Activated CD4-positive, alpha-beta T cell treated with anti-CD3 and anti-CD28 coated beads for 36 hours (primary cell): ENCODE measurements around the gene PPP1R27. TPM values are rescaled to one million over a fixed set of nuclear protein-coding genes. Genes with fewer than 3 reads are reported as not detected.

ENCODE experiments used
- ATAC-seq: fragments of 200-7000 bp; cut with Tn5 transposase; one replicate; pipeline ENCODE4 v1.10.0; 2021; ENCODE audit warnings: mild to moderate bottlenecking, moderate library complexity
- CTCF ChIA-PET: fragments of 350-600 bp; sonication (Branson Sonifier 250); formaldehyde crosslinking; loops from one replicate; lab custom pipeline; 2021; ENCODE audit warnings: antibody characterized with exemption; lab: Charles Lee
- POLR2A ChIA-PET: fragments of 350-600 bp; sonication (Branson Sonifier 250); formaldehyde crosslinking; loops from one replicate; lab custom pipeline; 2021; ENCODE audit warnings: antibody characterized with exemption, inconsistent platforms; lab: Charles Lee
- DNase-seq: peaks from one replicate; pipeline ENCODE4 v3.0.0-alpha.2; 2020
- H3K27ac Mint-ChIP-seq: one replicate; pipeline ENCODE4 v1.8.0; 2021; ENCODE audit warnings: mixed read lengths
- H3K27me3 Mint-ChIP-seq: one replicate; pipeline ENCODE4 v1.8.0; 2021; ENCODE audit warnings: mixed read lengths
- H3K36me3 Mint-ChIP-seq: one replicate; pipeline ENCODE4 v1.8.0; 2021; ENCODE audit warnings: low read depth, mixed read lengths
- H3K4me1 Mint-ChIP-seq: one replicate; pipeline ENCODE4 v1.8.0; 2021; ENCODE audit warnings: mixed read lengths
- H3K4me3 Mint-ChIP-seq: one replicate; pipeline ENCODE4 v1.8.0; 2021; ENCODE audit warnings: mild to moderate bottlenecking, moderate library complexity, mixed read lengths
- H3K9me3 Mint-ChIP-seq: one replicate; pipeline ENCODE4 v1.8.0; 2021; ENCODE audit warnings: low read depth, mixed read lengths
- intact Hi-C, 2 experiments: fragments of 100-400 bp; cut with DNase I in 1 of 2; cut with micrococcal nuclease in 1 of 2; formaldehyde crosslinking; loops; one replicate each; pipeline versions ENCODE4 v1.14.2 to v1.15.1; 2022 to 2024; cut with DNase I, micrococcal nuclease
- total RNA-seq, 2 experiments: library from RNA; stranded (reverse); gene quantifications; one replicate each; pipeline ENCODE4 v1.2.3, GENCODE V29; 2021

PPP1R27 gene
- total RNA-seq, 2 experiments from 2014 or later: not detected

DNA sequence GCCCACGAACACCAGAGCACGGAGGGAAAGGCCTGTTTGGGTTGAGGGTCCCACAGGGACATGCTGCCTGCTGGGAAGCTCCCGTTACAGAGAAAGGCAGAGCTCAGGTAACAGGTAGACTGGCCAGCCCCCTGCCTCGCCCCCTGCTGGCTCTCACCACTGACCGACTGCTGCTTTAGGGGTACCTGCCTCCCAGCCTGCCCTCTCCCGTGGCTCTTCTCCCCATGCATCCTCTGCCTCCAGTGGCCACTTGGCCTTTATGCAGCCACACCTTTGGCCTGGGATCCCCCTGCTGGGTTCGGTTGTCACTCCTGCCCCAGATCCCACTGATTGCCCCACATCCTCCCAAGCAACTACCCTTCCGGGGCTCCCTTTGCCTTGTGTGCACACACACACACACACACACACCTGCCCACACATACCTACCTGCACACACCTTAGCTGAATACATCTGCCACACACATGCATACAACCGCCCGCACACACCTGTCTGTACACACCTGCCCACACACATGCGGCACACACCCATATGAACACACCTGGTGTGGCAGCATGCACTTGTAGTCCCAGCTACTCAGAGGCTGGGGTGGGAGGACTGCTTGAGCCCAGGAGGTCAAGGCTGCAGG, 8.9 kb downstream of the PPP1R27 start:
- peak overlapping the region; percentile 32 for H3K27ac Mint-ChIP-seq

DNA sequence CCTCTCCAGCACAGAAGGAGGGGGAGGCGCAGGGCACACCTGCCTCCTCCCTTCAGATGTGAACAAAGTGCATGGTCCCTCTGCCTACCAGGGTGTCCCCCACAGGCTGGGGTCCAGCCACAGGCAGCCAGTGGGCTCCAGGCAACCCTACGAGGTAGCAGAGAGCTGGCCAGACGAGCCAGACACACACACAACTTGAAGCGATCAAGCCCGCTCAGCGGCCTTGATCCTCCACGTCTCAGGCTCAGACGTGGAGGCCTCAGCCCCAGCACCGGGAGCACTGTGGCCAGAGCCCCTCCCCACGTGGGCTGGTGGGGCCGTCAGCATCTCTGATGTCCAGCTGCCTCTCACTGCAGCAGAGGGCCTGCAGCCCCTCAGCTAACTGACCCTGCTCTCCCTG, 10.3 kb downstream of the PPP1R27 start:
- ChIA-PET CTCF (interaction anchor here (0.6 kb wide), 1 partner anchor 52 kb away, joined by 3 read pairs; no protein-coding TSS in a partner anchor), POLR2A (no interaction called here)
- Mint-ChIP-seq H3K4me1 (no peaks in the 10 kb centered on the region), H3K36me3 (no peaks in the 10 kb centered on the region), H3K27me3 (no peaks in the 10 kb centered on the region), H3K27ac (no peak overlapping the region), H3K9me3 (no peaks in the 10 kb centered on the region), H3K4me3 (no peak overlapping the region)
- no peak for DNase-seq
- ATAC-seq: no peak
- intact Hi-C loops: no loop called here

More for the DNA sequence above, 8.9 kb downstream of the PPP1R27 start:
- Mint-ChIP-seq H3K36me3 (no peaks in the 10 kb centered on the region), H3K4me1 (peaks cover 2% of the 10 kb centered on the region), H3K4me3 (no peak overlapping the region), H3K27me3 (no peaks in the 10 kb centered on the region), H3K9me3 (no peaks in the 10 kb centered on the region)
- no peak for ATAC-seq
- ChIA-PET CTCF (no interaction called here), POLR2A (no interaction called here)
- intact Hi-C loops: no loop called here
- no peak for DNase-seq

DNA sequence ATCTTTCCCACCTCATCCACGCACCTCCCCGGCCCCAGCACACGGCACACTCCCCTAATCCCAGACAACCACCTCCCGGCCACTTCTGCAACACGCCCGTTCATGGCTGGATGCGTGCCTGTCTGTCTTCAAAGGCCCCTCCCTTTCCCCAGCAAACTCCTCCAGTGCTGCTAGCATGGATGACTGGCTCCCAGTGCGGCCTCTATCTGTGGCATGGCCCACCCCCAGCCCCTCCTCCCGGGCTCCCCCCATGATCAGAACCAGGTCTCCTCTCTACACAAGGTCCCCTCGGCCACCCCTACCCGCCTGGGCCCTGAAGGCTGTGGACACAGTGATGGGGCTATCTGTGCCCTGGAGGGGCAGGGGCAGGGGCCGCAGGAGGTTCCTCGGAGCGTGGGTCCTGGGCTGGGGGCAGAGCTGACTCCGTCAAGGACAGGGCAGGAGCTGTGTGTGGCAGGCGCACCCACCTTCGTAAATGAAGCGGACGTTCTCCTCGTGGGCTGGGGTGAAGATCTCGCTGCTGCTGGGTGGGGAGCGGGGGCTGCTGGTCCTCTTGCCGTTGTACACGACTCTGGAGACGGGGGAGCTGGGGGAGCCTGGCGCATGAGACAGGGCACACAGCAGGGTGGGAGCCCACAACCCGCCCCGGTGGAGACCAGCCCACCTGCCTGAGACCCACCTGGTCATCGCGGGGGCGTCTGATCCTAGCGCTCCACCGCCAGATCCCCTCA, 10.9 kb downstream of the PPP1R27 start:
- no peak overlapping the region for H3K4me3 Mint-ChIP-seq
- POLR2A ChIA-PET: no interaction called here
- intact Hi-C loops: no loop called here
- H3K27me3 Mint-ChIP-seq: no peaks in the 10 kb centered on the region
- ATAC-seq (no peak), DNase-seq (no peak)
- no peaks in the 10 kb centered on the region for H3K36me3 Mint-ChIP-seq
- H3K27ac Mint-ChIP-seq: no peak overlapping the region
- CTCF ChIA-PET: interaction anchor here (0.6 kb wide), 1 partner anchor 53 kb away, joined by 3 read pairs; no protein-coding TSS in a partner anchor
- H3K4me1 Mint-ChIP-seq: no peaks in the 10 kb centered on the region
- no peaks in the 10 kb centered on the region for H3K9me3 Mint-ChIP-seq

DNA sequence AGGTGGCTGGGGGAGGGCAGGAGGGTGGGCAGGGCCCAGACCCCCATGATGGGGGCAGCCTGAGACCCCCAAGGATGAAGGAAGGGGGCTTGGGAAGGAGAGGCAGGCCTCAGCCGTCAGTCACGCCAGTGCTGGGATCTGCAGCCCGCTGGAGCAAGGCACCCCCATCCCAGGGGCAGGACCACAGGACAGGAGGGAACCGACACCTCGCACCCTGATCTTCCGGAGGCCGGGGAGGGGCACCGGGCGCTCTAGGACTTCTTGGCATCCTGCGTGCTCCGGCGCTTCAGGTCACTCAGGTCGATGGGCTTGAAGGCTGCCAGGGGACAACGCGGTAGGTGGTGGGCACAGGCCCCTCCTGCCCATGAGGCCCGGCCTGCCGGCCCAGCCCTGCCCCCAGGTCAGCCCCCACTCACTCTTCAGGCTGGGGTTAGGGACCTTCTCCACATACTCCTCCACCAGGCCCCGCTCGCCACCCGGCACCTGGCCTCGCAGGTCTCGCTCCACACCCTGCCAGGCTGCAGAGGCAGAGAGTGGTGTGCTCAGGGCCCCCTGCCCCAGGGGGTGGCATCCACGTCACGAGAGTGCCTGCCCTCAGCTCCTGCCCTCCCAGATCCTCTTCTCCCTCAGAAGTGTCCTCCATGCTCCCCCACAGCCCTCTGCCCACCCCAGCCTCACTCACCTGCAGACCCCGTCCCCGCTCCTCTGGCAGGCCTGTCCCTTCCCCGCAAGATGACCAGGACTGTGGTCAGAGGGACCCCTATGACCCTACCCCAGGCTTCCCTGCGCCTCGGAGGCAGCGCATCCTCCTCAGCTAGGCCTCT, 11.6 kb downstream of the PPP1R27 start:
- H3K9me3 Mint-ChIP-seq: no peaks in the 10 kb centered on the region
- H3K27ac Mint-ChIP-seq: no peak overlapping the region
- intact Hi-C loops: no loop called here
- CTCF ChIA-PET: no interaction called here
- ATAC-seq (no peak), DNase-seq (no peak)
- H3K27me3 Mint-ChIP-seq: no peaks in the 10 kb centered on the region
- no peak overlapping the region for H3K4me3 Mint-ChIP-seq
- no peaks in the 10 kb centered on the region for H3K4me1 Mint-ChIP-seq
- no peaks in the 10 kb centered on the region for H3K36me3 Mint-ChIP-seq
- POLR2A ChIA-PET: no interaction called here

DNA sequence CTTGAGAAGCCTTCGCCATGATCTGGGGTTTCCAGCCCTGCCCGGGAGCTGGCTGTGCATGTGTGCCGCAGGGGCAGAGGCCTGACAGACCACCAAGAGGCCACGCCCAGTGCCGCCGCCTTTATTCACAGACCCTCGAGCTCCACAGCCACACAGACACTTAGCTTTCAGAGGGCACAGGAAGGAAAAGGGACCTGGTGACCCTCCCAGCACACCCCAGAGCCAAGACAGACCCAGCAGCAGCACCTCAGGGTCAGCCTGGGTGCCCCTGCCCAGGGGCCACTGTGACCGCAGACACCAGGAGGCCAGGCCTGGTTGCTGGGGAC, 12.6 kb downstream of the PPP1R27 start:
- Mint-ChIP-seq H3K9me3 (no peaks in the 10 kb centered on the region), H3K36me3 (no peaks in the 10 kb centered on the region), H3K4me3 (no peak overlapping the region), H3K4me1 (no peaks in the 10 kb centered on the region), H3K27ac (no peak overlapping the region), H3K27me3 (peaks cover 2% of the 10 kb centered on the region)
- ChIA-PET POLR2A (no interaction called here), CTCF (no interaction called here)
- intact Hi-C loops: no loop called here
- ATAC-seq (no peak), DNase-seq (no peak)

DNA sequence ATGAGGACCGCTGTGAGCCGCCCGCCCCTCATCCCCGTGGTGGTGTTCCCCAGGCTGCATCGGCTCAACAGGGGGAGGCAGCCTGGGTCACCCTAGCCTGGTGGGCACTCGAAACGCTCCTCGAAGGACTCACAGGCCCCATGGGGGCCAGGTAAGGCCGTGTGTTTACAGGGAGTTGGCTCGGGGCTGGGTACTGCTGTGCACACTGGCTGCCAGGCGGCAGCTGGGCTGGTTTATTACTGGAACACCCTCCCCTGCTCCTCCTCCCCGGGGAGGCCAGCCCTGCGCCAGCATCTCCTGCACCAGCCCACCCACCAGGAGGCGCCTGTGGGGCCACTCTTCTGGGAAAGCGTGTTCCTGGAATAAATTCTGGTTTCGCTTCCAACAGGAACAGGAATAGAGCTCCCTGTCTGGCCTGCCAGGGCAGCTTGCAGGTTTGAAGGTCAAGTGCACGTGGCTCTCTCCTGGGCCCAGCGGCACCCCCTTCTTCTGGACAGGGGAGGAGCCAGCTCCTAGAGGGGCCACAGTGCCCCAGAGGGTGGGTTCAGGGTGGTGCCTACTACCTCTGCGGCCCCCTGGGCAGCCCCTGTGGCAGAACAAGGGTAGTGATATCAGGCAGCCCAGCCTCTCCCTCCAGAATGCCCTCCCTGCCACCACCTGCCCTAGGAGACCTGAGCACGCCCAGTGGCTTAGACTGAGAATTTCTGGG, 13.1 kb downstream of the PPP1R27 start:
- peaks cover 4% of the 10 kb centered on the region for H3K27me3 Mint-ChIP-seq
- ATAC-seq (peak; percentile 60), DNase-seq (peak; percentile 53)
- no peaks in the 10 kb centered on the region for H3K36me3 Mint-ChIP-seq
- no peaks in the 10 kb centered on the region for H3K9me3 Mint-ChIP-seq
- no peaks in the 10 kb centered on the region for H3K4me1 Mint-ChIP-seq
- ChIA-PET POLR2A (no interaction called here), CTCF (no interaction called here)
- H3K27ac Mint-ChIP-seq: no peak overlapping the region
- intact Hi-C loops: no loop called here
- H3K4me3 Mint-ChIP-seq: no peak overlapping the region

DNA sequence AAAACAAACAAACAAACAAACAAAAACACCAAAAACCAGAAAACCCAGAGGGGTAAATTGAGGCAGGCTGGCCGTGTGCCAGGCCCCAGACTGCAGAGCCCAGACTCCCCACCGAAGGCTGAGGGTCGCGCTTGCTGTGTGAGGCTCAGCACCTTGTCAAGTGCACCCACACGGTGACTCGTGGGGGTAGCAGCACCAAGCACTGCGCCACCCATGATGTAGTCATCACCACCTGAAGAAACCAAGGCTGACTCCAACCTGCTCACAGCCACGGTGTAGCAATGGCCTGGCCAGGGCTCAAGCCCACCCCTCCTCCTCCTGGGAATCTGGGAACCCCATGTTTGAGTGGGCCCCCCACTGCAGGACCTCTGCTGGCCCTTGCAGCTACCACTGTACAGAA, 13.7 kb downstream of the PPP1R27 start:
- POLR2A ChIA-PET: no interaction called here
- peak; percentile 68 for ATAC-seq

DNA sequence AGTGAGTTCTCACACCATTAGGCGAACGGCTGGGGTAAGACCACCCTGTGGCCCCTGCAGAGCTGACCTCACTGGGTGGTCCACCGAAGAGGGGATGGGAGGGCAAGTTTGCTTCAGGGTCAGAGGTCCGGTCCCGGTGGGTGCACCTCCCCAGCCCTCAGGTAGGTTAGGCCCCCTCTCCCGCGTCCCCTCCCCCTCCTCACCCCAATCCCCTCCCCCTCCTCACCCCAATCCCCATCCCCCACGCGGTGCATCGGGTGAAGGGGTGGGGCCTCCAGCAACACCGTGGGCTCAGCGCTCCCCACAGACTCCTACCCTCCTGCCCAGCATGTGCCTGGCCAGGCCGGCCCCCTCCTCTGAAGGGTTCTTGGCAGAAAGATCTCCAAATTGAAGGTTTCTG, 15.1 kb downstream of the PPP1R27 start:
- POLR2A ChIA-PET: no interaction called here
- no peaks in the 10 kb centered on the region for H3K4me1 Mint-ChIP-seq
- intact Hi-C loops: no loop called here
- no peak overlapping the region for H3K4me3 Mint-ChIP-seq
- no peak for DNase-seq
- no peak overlapping the region for H3K27ac Mint-ChIP-seq
- no peaks in the 10 kb centered on the region for H3K36me3 Mint-ChIP-seq
- CTCF ChIA-PET: no interaction called here
- H3K9me3 Mint-ChIP-seq: no peaks in the 10 kb centered on the region
- no peak for ATAC-seq
- peaks cover 8% of the 10 kb centered on the region for H3K27me3 Mint-ChIP-seq

More for the DNA sequence above, 13.7 kb downstream of the PPP1R27 start:
- Mint-ChIP-seq H3K36me3 (no peaks in the 10 kb centered on the region), H3K9me3 (no peaks in the 10 kb centered on the region), H3K27ac (no peak overlapping the region), H3K4me3 (no peak overlapping the region), H3K27me3 (peaks cover 6% of the 10 kb centered on the region), H3K4me1 (no peaks in the 10 kb centered on the region)
- intact Hi-C loops: no loop called here
- DNase-seq: peak; percentile 39
- CTCF ChIA-PET: no interaction called here

DNA sequence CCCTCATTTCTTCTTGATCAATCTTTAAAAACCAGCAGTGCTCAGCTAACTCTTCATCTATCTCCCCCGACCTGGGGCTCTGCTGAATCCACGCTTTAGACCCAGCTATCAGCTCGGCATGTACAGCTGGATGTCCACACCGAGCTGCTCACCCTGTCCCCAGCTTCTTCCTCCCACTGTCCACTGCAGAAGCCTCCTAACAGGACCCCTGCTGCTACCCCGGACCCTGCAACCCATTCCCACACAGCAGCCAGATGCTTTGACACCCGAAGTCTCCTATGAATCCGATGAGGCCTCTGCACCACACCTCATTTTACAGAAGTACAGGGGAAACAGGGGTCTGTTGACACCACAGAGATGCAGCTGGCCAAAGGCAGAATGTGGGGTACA, 17.1 kb downstream of the PPP1R27 start:
- no peak for ATAC-seq
- Mint-ChIP-seq H3K36me3 (no peaks in the 10 kb centered on the region), H3K4me3 (no peak overlapping the region), H3K27me3 (peaks cover 8% of the 10 kb centered on the region), H3K9me3 (no peaks in the 10 kb centered on the region), H3K4me1 (no peaks in the 10 kb centered on the region), H3K27ac (no peak overlapping the region)
- intact Hi-C loops: no loop called here
- no peak for DNase-seq
- POLR2A ChIA-PET: interaction anchor here (0.7 kb wide), 1 partner anchor 191 kb away, joined by 3 read pairs; no protein-coding TSS in a partner anchor
- CTCF ChIA-PET: no interaction called here

DNA sequence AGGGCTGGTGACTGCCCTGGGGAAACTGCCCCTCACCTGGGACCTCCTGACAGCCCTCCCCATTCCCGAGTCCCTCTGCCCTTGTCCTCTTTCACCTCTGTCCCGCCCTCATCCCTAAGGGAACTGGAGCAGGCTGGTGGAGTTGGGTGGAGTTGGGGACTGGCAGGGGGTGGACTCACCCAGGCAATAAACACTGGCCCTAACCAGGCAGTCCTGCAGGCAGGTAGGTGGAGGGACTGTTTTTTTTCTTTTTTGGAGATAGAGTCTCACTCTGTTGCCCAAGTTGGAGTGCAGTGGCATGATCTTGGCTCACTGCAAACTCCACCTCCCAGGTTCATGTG, 19.2 kb downstream of the PPP1R27 start:
- H3K4me1 Mint-ChIP-seq: no peaks in the 10 kb centered on the region
- ChIA-PET CTCF (no interaction called here), POLR2A (no interaction called here)
- no peak overlapping the region for H3K4me3 Mint-ChIP-seq
- no peak overlapping the region for H3K27ac Mint-ChIP-seq
- intact Hi-C loops: no loop called here
- peaks cover 8% of the 10 kb centered on the region for H3K27me3 Mint-ChIP-seq
- H3K36me3 Mint-ChIP-seq: no peaks in the 10 kb centered on the region
- H3K9me3 Mint-ChIP-seq: no peaks in the 10 kb centered on the region
- ATAC-seq (no peak), DNase-seq (no peak)
